CD14-positive monocyte (primary cell): ENCODE data around the gene TAS2R4. TPM values are rescaled to one million over a fixed set of nuclear protein-coding genes. Genes with fewer than 3 reads are reported as not detected.

Source experiments
- DNase-seq, 3 donors: peaks; one replicate each; pipeline ENCODE4 v3.0.0-alpha.2; 2011 to 2022
- H2AFZ ChIP-seq: 2 replicates; pipeline ENCODE4 v1.6.0; 2012; ENCODE audit warnings: mild to moderate bottlenecking, low read depth, low read length, inconsistent platforms; ENCODE audit not compliant: insufficient read depth, poor library complexity, severe bottlenecking
- H3K27ac ChIP-seq, 2 donors: 1 replicate in 1 of 2; 2 replicates in 1 of 2; pipeline ENCODE4 v1.5.1; 2012 to 2013; ENCODE audit warnings: low read length in 2 of 2, control low read depth in 1 of 2, inconsistent platforms in 1 of 2, low read depth in 1 of 2, mild to moderate bottlenecking in 1 of 2
- H3K27me3 ChIP-seq, 2 donors: one replicate each; pipeline versions ENCODE4 v1.6.0 to v1.6.1; 2011 to 2013; ENCODE audit warnings: low read length in 2 of 2; ENCODE audit not compliant: control insufficient read depth in 2 of 2, insufficient read depth in 2 of 2
- H3K36me3 ChIP-seq, 2 donors: replicated peaks in 1 of 2; 1 replicate in 1 of 2; 2 replicates in 1 of 2; pipeline versions ENCODE4 v1.5.1 to v1.6.1; 2012 to 2013; ENCODE audit warnings: low read length in 2 of 2, control low read depth in 1 of 2, inconsistent platforms in 1 of 2, mild to moderate bottlenecking in 1 of 2; ENCODE audit not compliant: insufficient read depth in 2 of 2, control insufficient read depth in 1 of 2
- H3K4me1 ChIP-seq, 2 donors: 1 replicate in 1 of 2; 2 replicates in 1 of 2; pipeline versions ENCODE4 v1.5.1 to v1.6.1; 2012 to 2013; ENCODE audit warnings: low read length in 2 of 2, control low read depth in 1 of 2, inconsistent platforms in 1 of 2, mild to moderate bottlenecking in 1 of 2, moderate library complexity in 1 of 2; ENCODE audit not compliant: insufficient read depth in 2 of 2, control insufficient read depth in 1 of 2
- H3K4me2 ChIP-seq: replicated peaks from 2 replicates; pipeline ENCODE3; 2012; ENCODE audit warnings: low read length, moderate library complexity, mild to moderate bottlenecking; ENCODE audit not compliant: poor library complexity, severe bottlenecking; ENCODE audit errors: extremely low read depth
- H3K4me3 ChIP-seq, 3 experiments: fragments of 200-600 bp in 1 of 3; sonication (generic) in 1 of 3; replicated peaks in 1 of 3; 1 replicate in 2 of 3; 2 replicates in 1 of 3; pipeline ENCODE4 v1.5.1; 2011 to 2013; ENCODE audit warnings: low read length in 3 of 3, mild to moderate bottlenecking in 3 of 3, control low read depth in 2 of 3, low read depth in 2 of 3, inconsistent platforms in 1 of 3, moderate library complexity in 1 of 3
- H3K79me2 ChIP-seq: 2 replicates; pipeline ENCODE4 v1.6.0; 2012; ENCODE audit warnings: mild to moderate bottlenecking, control low read depth, inconsistent platforms, low read length, moderate library complexity; ENCODE audit not compliant: insufficient read depth
- H3K9ac ChIP-seq: 2 replicates; pipeline ENCODE4 v1.6.0; 2017; ENCODE audit warnings: low read length, mild to moderate bottlenecking; ENCODE audit not compliant: insufficient read depth, poor library complexity, severe bottlenecking
- H3K9me3 ChIP-seq, 2 donors: replicated peaks in 1 of 2; 1 replicate in 1 of 2; 2 replicates in 1 of 2; pipeline versions ENCODE4 v1.5.1 to v1.6.1; 2012 to 2013; ENCODE audit warnings: low read length in 2 of 2, control low read depth in 1 of 2; ENCODE audit not compliant: control insufficient read depth in 1 of 2, insufficient read depth in 1 of 2
- H4K20me1 ChIP-seq: 2 replicates; pipeline ENCODE4 v1.6.0; 2012; ENCODE audit warnings: mild to moderate bottlenecking, low read length, control low read depth, moderate library complexity; ENCODE audit not compliant: insufficient read depth
- H3K27ac Mint-ChIP-seq, 7 donors: one replicate each; pipeline ENCODE4 v1.8.0; 2020; ENCODE audit warnings: mild to moderate bottlenecking in 7 of 7, mixed read lengths in 7 of 7, moderate library complexity in 6 of 7, inconsistent platforms in 2 of 7
- H3K27me3 Mint-ChIP-seq, 3 donors: one replicate each; pipeline ENCODE4 v1.8.0; 2021 to 2022; ENCODE audit warnings: low read depth in 3 of 3, mild to moderate bottlenecking in 3 of 3, mixed read lengths in 3 of 3, moderate library complexity in 3 of 3, inconsistent platforms in 1 of 3
- H3K36me3 Mint-ChIP-seq, 2 donors: one replicate each; pipeline ENCODE4 v1.8.0; 2020; ENCODE audit warnings: mixed read lengths in 2 of 2, inconsistent platforms in 1 of 2, mild to moderate bottlenecking in 1 of 2
- H3K4me1 Mint-ChIP-seq: one replicate; pipeline ENCODE4 v1.8.0; 2020; ENCODE audit warnings: mild to moderate bottlenecking, mixed read lengths
- H3K4me3 Mint-ChIP-seq, 2 donors: one replicate each; pipeline ENCODE4 v1.8.0; 2020; ENCODE audit warnings: mild to moderate bottlenecking in 2 of 2, mixed read lengths in 2 of 2, moderate library complexity in 1 of 2
- H3K9me3 Mint-ChIP-seq, 7 donors: one replicate each; pipeline ENCODE4 v1.8.0; 2020 to 2022; ENCODE audit warnings: mixed read lengths in 7 of 7, mild to moderate bottlenecking in 6 of 7, moderate library complexity in 6 of 7, inconsistent platforms in 2 of 7
- WGBS: methylation state at CpG from one replicate; pipeline ENCODE4 v1.1.5; 2013; ENCODE audit warnings: missing lambda C conversion rate; ENCODE audit not compliant: insufficient coverage; 5-methylcytosine and 5-hydroxymethylcytosine counted together
- intact Hi-C, 2 donors: fragments of 100-400 bp; cut with micrococcal nuclease; formaldehyde crosslinking; loops; one replicate each; pipeline versions ENCODE4 v1.15.0 to v1.15.1; 2023
- polyA plus RNA-seq, 3 donors: library from polyadenylated mRNA; depleted of rRNA in 1 of 3; unstranded in 2 of 3; stranded (reverse) in 1 of 3; fragments of 300-500 nt in 2 of 3; fragments of >200 nt in 1 of 3; fragmentation: Illumina TruSeq in 2 of 3; gene quantifications; 1 replicate in 2 of 3; 2 replicates in 1 of 3; pipeline ENCODE4 v1.2.3, GENCODE V29; 2012 to 2021
- TF ChIP-seq, protein P1 (sequence below): fragments of 200-600 bp; IDR thresholded peaks from one replicate; pipeline ENCODE4 v1.8.0; 2022; ENCODE audit warnings: antibody characterized with exemption, mild to moderate bottlenecking

The TAS2R4 gene
- polyA plus RNA-seq, 3 donors = 0.12 TPM; not detected in 2

DNA sequence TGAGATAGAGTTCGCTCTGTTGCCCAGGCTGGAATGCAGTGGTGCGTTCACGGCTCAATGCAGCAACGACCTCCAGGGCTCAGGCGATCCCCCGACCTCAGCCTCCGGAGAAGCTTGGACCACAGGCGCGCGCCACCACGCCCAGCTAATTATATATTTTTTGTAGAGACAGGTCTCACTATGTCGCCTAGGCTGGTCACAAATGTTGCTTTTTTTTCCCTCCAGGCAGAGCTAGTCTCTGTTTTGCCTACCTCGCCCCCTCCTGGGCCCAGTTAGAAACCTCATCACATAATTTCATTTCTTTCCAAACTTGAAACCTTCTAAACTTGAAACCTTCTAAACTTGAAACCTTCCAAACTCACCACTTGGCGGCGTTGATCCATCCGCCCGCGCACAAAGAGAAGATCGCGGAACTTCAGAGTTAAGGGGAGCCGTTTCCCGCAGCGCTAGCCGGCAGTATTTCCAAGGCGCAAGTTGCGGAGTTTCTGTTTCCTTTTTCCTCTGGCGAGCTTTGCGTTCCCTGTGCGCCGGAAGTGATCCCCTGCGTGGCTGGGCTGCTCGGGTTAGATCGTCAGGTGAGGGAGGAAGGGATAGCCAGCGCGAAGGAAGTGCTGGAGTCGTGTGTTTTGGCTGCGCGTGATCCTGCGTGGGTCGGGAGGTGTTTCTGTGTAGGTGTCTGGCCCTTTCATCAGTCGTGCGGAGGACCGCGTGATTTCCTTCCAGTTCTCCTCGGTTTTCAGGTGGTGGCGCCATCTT, 38.5 kb upstream of the TAS2R4 start, which contains the start of gene SSBP1:
Gene SSBP1, plus strand, starts transcription at position 523 of the 756 bp plus-strand sequence. CDS start 809 bp downstream, outside the sequence.
- Mint-ChIP-seq H3K4me3 (peak within 1 kb of the TSS; percentile 96 to 99), H3K4me1 (peaks cover 22% of the 10 kb centered on the region), H3K27ac (peak within 1 kb of the TSS; percentile 97 to 100 (median 99)), H3K36me3 (peaks cover 25 to 28% of the 10 kb centered on the region in 2 donors), H3K27me3 (no peaks in the 10 kb centered on the region), H3K9me3 (peaks cover 0 to 2% (median 0%) of the 10 kb centered on the region in 7 donors)
- Histone ChIP-seq H3K9me3 (no peaks in the 10 kb centered on the region), H3K27me3 (no peaks in the 10 kb centered on the region), H3K27ac (peak within 1 kb of the TSS; percentile 80 to 96), H3K79me2 (peaks cover 32% of the 10 kb centered on the region), H3K9ac (peak within 1 kb of the TSS; percentile 87), H3K36me3 (peaks cover 26 to 30% of the 10 kb centered on the region in 2 donors), H2AFZ (peak within 1 kb of the TSS; percentile 96), H4K20me1 (no peaks in the 10 kb centered on the region), H3K4me1 (peaks cover 15 to 19% of the 10 kb centered on the region in 2 donors), H3K4me2 (peak within 1 kb of the TSS; percentile 88), H3K4me3 (peak within 1 kb of the TSS; percentile 77 to 96 (median 86))
- DNase-seq = peak; percentile 93 to 94 (median 93)
- WGBS = 0% methylated on average over 36 of the region's 46 CpGs
- TF ChIP-seq, protein P1, sequence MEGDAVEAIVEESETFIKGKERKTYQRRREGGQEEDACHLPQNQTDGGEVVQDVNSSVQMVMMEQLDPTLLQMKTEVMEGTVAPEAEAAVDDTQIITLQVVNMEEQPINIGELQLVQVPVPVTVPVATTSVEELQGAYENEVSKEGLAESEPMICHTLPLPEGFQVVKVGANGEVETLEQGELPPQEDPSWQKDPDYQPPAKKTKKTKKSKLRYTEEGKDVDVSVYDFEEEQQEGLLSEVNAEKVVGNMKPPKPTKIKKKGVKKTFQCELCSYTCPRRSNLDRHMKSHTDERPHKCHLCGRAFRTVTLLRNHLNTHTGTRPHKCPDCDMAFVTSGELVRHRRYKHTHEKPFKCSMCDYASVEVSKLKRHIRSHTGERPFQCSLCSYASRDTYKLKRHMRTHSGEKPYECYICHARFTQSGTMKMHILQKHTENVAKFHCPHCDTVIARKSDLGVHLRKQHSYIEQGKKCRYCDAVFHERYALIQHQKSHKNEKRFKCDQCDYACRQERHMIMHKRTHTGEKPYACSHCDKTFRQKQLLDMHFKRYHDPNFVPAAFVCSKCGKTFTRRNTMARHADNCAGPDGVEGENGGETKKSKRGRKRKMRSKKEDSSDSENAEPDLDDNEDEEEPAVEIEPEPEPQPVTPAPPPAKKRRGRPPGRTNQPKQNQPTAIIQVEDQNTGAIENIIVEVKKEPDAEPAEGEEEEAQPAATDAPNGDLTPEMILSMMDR = peak; percentile 87
- intact Hi-C loops = loop anchor here in 1 of 2 donors (10.0 kb wide), 1 partner anchor 83 kb away; no protein-coding TSS in a partner anchor

DNA sequence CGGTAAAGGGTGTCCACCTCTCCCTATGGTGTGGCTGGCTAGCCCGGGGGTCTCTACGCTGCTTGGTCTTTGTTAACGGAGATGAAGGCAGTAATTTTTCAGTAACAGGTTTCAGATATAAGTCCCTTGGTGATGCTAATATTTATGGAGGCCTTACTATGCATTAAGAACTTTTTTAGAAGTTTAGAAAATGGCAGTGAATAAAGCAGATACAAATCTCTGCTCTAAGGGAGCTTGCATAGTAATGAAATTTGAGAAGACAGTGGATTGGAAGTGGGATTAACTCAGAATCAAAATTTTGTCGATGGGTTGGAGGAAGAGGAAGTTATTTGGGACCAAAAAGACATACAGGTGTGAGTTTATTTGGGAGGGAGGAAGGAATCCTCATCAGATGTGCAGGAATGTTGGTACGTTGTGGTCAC, 37.9 kb upstream of the TAS2R4 start:
- Histone ChIP-seq H3K36me3 (peaks cover 32 to 36% of the 10 kb centered on the region in 2 donors), H2AFZ (peak overlapping the region; percentile 96), H3K79me2 (peaks cover 32% of the 10 kb centered on the region), H4K20me1 (no peaks in the 10 kb centered on the region), H3K27me3 (no peaks in the 10 kb centered on the region), H3K4me2 (peak overlapping the region; percentile 88), H3K9ac (peak overlapping the region; percentile 87), H3K9me3 (no peaks in the 10 kb centered on the region), H3K27ac (peak overlapping the region; percentile 80 to 96), H3K4me1 (peaks cover 15 to 19% of the 10 kb centered on the region in 2 donors), H3K4me3 (peak overlapping the region; percentile 77 to 96 (median 86))
- Mint-ChIP-seq H3K4me1 (peaks cover 22% of the 10 kb centered on the region), H3K27me3 (no peaks in the 10 kb centered on the region), H3K4me3 (peak overlapping the region; percentile 96 to 99), H3K36me3 (peaks cover 31 to 34% of the 10 kb centered on the region in 2 donors), H3K27ac (peak overlapping the region; percentile 97 to 100 (median 99)), H3K9me3 (peaks cover 0 to 2% (median 0%) of the 10 kb centered on the region in 7 donors)
- TF ChIP-seq, protein P1 = no peak
- intact Hi-C loops = loop anchor here in 1 of 2 donors (10.0 kb wide), 1 partner anchor 84 kb away; no protein-coding TSS in a partner anchor
- 0% methylated on average over 5 of the region's 6 CpGs for WGBS
- DNase-seq = no peak
